Muscle of arm (tissue), 14 donors: ENCODE data around the gene FAM83C. TPM values are rescaled to one million over a fixed set of nuclear protein-coding genes. Genes with fewer than 3 reads are reported as not detected.

Source experiments
- DNase-seq: peaks from one replicate; pipeline ENCODE4 v3.0.0-alpha.2; 2013
- long read RNA-seq, 11 donors: transcript quantifications; one replicate each; lab custom pipeline, GENCODE V29; 2026
- polyA plus RNA-seq, 12 donors: library from polyadenylated mRNA; unstranded; fragments of 120-200 nt; gene quantifications; one replicate each; pipeline ENCODE4 v1.2.1, GENCODE V29; 2013; ENCODE audit not compliant: insufficient read length in 12 of 12

Gene FAM83C
- polyA plus RNA-seq, result 10 to 100 TPM in 1 of 12 donors, 1 to 10 TPM in 2, not detected in 9; 1.4 to 12.1 (median 4.5) TPM
- long read RNA-seq, donor 1, result 0 reads
- long read RNA-seq, donor 2, result 0 reads
- long read RNA-seq, donor 3, result 0 reads
- long read RNA-seq, donor 4, result 0 reads
- long read RNA-seq, donor 5, result 0 reads
- long read RNA-seq, donor 6, result 0 reads
- long read RNA-seq, donor 7, result 0 reads
- long read RNA-seq, donor 8, result 0 reads
- long read RNA-seq, donor 9, partial matches to known transcripts, result 0 of 1 reads
- long read RNA-seq, donor 9, other reads (novel, unspliced or antisense), result 0 of 1 reads
- long read RNA-seq, donor 10, result 0 reads
- long read RNA-seq, donor 11, result 0 reads

GRCh38 chr20:35291654-35292503, at the start of gene FAM83C:
FAM83C (minus strand) TSS chr20:35292425; CDS start chr20:35292304, 121 bp downstream.
- DNase-seq, result no peak

GRCh38 chr20:35341366-35342028, 49.3 kb upstream of the FAM83C start:
- DNase-seq, result no peak

GRCh38 chr20:35340436-35340835, 48.2 kb upstream of the FAM83C start:
- no peak for DNase-seq

GRCh38 chr20:35339636-35340035, 47.4 kb upstream of the FAM83C start:
- DNase-seq, result no peak

- no peak for DNase-seq
Observed at GRCh38 chr20:35339007-35339406, 46.8 kb upstream of the FAM83C start.

GRCh38 chr20:35334311-35335101, 42.3 kb upstream of the FAM83C start:
- DNase-seq, result no peak

GRCh38 chr20:35333606-35334005, 41.4 kb upstream of the FAM83C start:
- DNase-seq, result no peak

- DNase-seq, result no peak
Observed at GRCh38 chr20:35332540-35333200, 40.4 kb upstream of the FAM83C start.

- DNase-seq, result no peak
Observed at GRCh38 chr20:35329435-35330139, 37.4 kb upstream of the FAM83C start.

GRCh38 chr20:35328689-35329088, 36.5 kb upstream of the FAM83C start:
- no peak for DNase-seq

GRCh38 chr20:35328095-35328685, 36.0 kb upstream of the FAM83C start:
- no peak for DNase-seq

GRCh38 chr20:35327074-35327976, 35.1 kb upstream of the FAM83C start:
- DNase-seq, result no peak

- DNase-seq, result no peak
Observed at GRCh38 chr20:35326740-35327073, 34.5 kb upstream of the FAM83C start.

GRCh38 chr20:35326021-35326739, 34.0 kb upstream of the FAM83C start:
- no peak for DNase-seq

- no peak for DNase-seq
Observed at GRCh38 chr20:35325401-35325800, 33.2 kb upstream of the FAM83C start.

- DNase-seq, result no peak
Observed at GRCh38 chr20:35320396-35321126, 28.3 kb upstream of the FAM83C start.

- no peak for DNase-seq
Observed at GRCh38 chr20:35319871-35320197, 27.6 kb upstream of the FAM83C start.
